GM12878 (cell line): ENCODE results near the gene SAYSD1. TPM values are rescaled to one million over a fixed set of nuclear protein-coding genes. Genes with fewer than 3 reads are reported as not detected.

Source experiments
- ATAC-seq: fragments of 200-7000 bp; cut with Tn5 transposase; 3 replicates; pipeline ENCODE4 v1.9.1; 2020; ENCODE audit warnings: mild to moderate bottlenecking, moderate library complexity
- BruUV-seq: library from RNA; stranded (reverse); fragments of 400-500 nt; replicated peaks from 2 replicates; lab custom pipeline; 2021; lab: Mats Ljungman, UMichigan
- CTCF ChIA-PET: fragments of 300-600 bp; sonication (Branson Sonifier 250); formaldehyde crosslinking; extraction: SDS; loops from one replicate; lab custom pipeline; 2021; ENCODE audit warnings: inconsistent platforms; lab: Yijun Ruan, JAX
- POLR2A ChIA-PET: fragments of 350-600 bp; formaldehyde crosslinking; extraction: SDS; loops from one replicate; lab custom pipeline; 2021; ENCODE audit warnings: inconsistent platforms; lab: Charles Lee
- RAD21 ChIA-PET: fragments of 300-600 bp; sonication (Branson Sonifier 250); formaldehyde crosslinking; loops from one replicate; lab custom pipeline; 2023; ENCODE audit warnings: antibody characterized with exemption; ENCODE audit not compliant: unreplicated experiment; lab: Charles Lee
- SMC1A ChIA-PET: fragments of 300-600 bp; sonication (Branson Sonifier 250); formaldehyde crosslinking; loops from one replicate; lab custom pipeline; 2023; ENCODE audit not compliant: unreplicated experiment, uncharacterized antibody; lab: Charles Lee
- DNase-seq: peaks from one replicate; pipeline ENCODE4 v3.0.0-alpha.2; 2011; ENCODE audit warnings: low read depth, low spot score
- FAIRE-seq: peaks from 3 replicates; lab custom pipeline; 2011; peaks lifted over from hg19 to GRCh38; lab: Jason Lieb, UNC
- H2AFZ ChIP-seq: 2 replicates; pipeline ENCODE4 v1.6.0; 2011; ENCODE audit warnings: low read depth, low read length, control low read depth; ENCODE audit not compliant: control insufficient read depth
- H3K27ac ChIP-seq: 2 replicates; pipeline ENCODE4 v1.5.1; 2011; ENCODE audit warnings: control low read depth; ENCODE audit not compliant: control insufficient read depth, insufficient read depth
- H3K27me3 ChIP-seq, 2 experiments: replicated peaks in 1 of 2; 2 replicates each; pipeline versions ENCODE4 v1.6.0 to v1.6.1; 2011; ENCODE audit warnings: low read length in 1 of 2; ENCODE audit not compliant: control insufficient read depth in 2 of 2, insufficient read depth in 2 of 2
- H3K36me3 ChIP-seq, 2 experiments: 2 replicates each; pipeline ENCODE4 v1.5.1; 2011; ENCODE audit warnings: low read length in 1 of 2; ENCODE audit not compliant: control insufficient read depth in 2 of 2, insufficient read depth in 2 of 2
- H3K4me1 ChIP-seq: 2 replicates; pipeline ENCODE4 v1.6.1; 2011; ENCODE audit warnings: mild to moderate bottlenecking, low read length, moderate library complexity, mixed read lengths; ENCODE audit not compliant: control insufficient read depth, insufficient read depth
- H3K4me2 ChIP-seq: 2 replicates; pipeline ENCODE4 v1.6.0; 2011; ENCODE audit warnings: control low read depth; ENCODE audit not compliant: control insufficient read depth, insufficient read depth
- H3K4me3 ChIP-seq: fragments of 200-600 bp; sonication (generic); 2 replicates; pipeline ENCODE4 v1.5.1; 2016
- H3K79me2 ChIP-seq: 2 replicates; pipeline ENCODE4 v1.6.0; 2011; ENCODE audit warnings: low read length; ENCODE audit not compliant: control insufficient read depth, insufficient read depth
- H3K9ac ChIP-seq: 2 replicates; pipeline ENCODE4 v1.8.0; 2011; ENCODE audit warnings: low read length, control low read depth, mixed read lengths; ENCODE audit not compliant: control insufficient read depth, insufficient read depth
- H3K9me3 ChIP-seq: replicated peaks from 3 replicates; pipeline ENCODE4 v1.5.1; 2011; ENCODE audit warnings: mild to moderate bottlenecking, low read length; ENCODE audit not compliant: control insufficient read depth, insufficient read depth
- H4K20me1 ChIP-seq: 2 replicates; pipeline ENCODE4 v1.6.0; 2011; ENCODE audit not compliant: control insufficient read depth, insufficient read depth
- ASH2L ChIP-seq: fragments of 300-600, 200-600 bp; sonication (generic); IDR thresholded peaks from 2 replicates; pipeline ENCODE4 v1.6.1; 2017; ENCODE audit warnings: low read depth, mild to moderate bottlenecking, borderline replicate concordance
- BMI1 ChIP-seq: fragments of 450-650 bp; IDR thresholded peaks from 2 replicates; pipeline ENCODE4 v1.6.1; 2016; ENCODE audit warnings: mild to moderate bottlenecking, moderate library complexity, borderline replicate concordance
- GABPA ChIP-seq: IDR thresholded peaks from 2 replicates; pipeline ENCODE4 v1.6.1; 2014; ENCODE audit warnings: antibody characterized with exemption, low read depth, mild to moderate bottlenecking, inconsistent platforms
- IRF5 ChIP-seq: fragments of 450-650 bp; IDR thresholded peaks from 2 replicates; pipeline ENCODE4 v1.6.1; 2017; ENCODE audit warnings: borderline replicate concordance
- RAD51 ChIP-seq: fragments of 450-650 bp; IDR thresholded peaks from 2 replicates; pipeline ENCODE4 v1.6.1; 2016; ENCODE audit warnings: moderate library complexity, mild to moderate bottlenecking, inconsistent platforms
- RB1 ChIP-seq: fragments of 450-650 bp; formaldehyde crosslinking; IDR thresholded peaks from 2 replicates; pipeline ENCODE4 v1.6.1; 2017; ENCODE audit warnings: mild to moderate bottlenecking, borderline replicate concordance
- RELA ChIP-seq: fragments of 450-650 bp; IDR thresholded peaks from 2 replicates; pipeline ENCODE4 v1.8.0; 2014; ENCODE audit warnings: borderline replicate concordance; ENCODE audit not compliant: partially characterized antibody
- SUZ12 ChIP-seq: fragments of 200-600 bp; sonication (generic); IDR thresholded peaks from one replicate; pipeline ENCODE4 v1.6.1; 2018; ENCODE audit warnings: antibody characterized with exemption, mild to moderate bottlenecking; ENCODE audit not compliant: unreplicated experiment
- WGBS: methylation state at CpG from one replicate; pipeline ENCODE4 v1.1.6; 2016; ENCODE audit warnings: low lambda C conversion rate; ENCODE audit not compliant: insufficient replicate concordance, insufficient coverage; ENCODE audit errors: missing lambda C conversion rate; 5-methylcytosine and 5-hydroxymethylcytosine counted together
- in situ Hi-C: fragments of 300-500 bp; cut with MboI; formaldehyde crosslinking; loops from 9 replicates; pipeline ENCODE4 v1.14.3; 2018; ENCODE audit warnings: mixed read lengths
- intact Hi-C: fragments of 100-400 bp; cut with micrococcal nuclease; formaldehyde crosslinking; loops from one replicate; pipeline ENCODE4 v1.14.2; 2022; ENCODE audit not compliant: unreplicated experiment
- polyA plus RNA-seq, 11 experiments: library from polyadenylated mRNA; depleted of rRNA in 4 of 11; unstranded in 6 of 11; stranded (reverse) in 5 of 11; fragments of >200 nt; fragmentation: Nextera tagmentation in 4 of 11; fragmentation: Illumina TruSeq in 1 of 11; extraction: Ambion mirVana in 4 of 11; extraction: Trizol in 1 of 11; gene quantifications; 1 replicate in 1 of 11; 2 replicates in 10 of 11; pipeline versions ENCODE4 v1.2.1 to v1.2.3, GENCODE V29; 2011 to 2016; ENCODE audit warnings: inconsistent platforms in 2 of 11, missing spikeins in 2 of 11, low read depth in 1 of 11
- total RNA-seq, 4 experiments: library from RNA; depleted of rRNA in 3 of 4; stranded (reverse); fragments of >200 nt in 3 of 4; fragmentation: Illumina TruSeq in 1 of 4; extraction: Trizol in 1 of 4; gene quantifications; 2 replicates each; pipeline versions ENCODE4 v1.2.1 to v1.2.3, GENCODE V29; 2013 to 2021

Gene SAYSD1
- total and polyA plus RNA-seq, 10 of the 15 experiments (the other 5 are each of a cell fraction or from before 2014, with no cell fraction given) = 1.5 to 7.3 (median 6.4) TPM

GRCh38 chr6:39154705-39155104, 39.7 kb upstream of the SAYSD1 start:
- H3K79me2 ChIP-seq = no peaks in the 10 kb centered on the region
- intact Hi-C loops = loop anchor here (10.0 kb wide), 1 partner anchor 160 kb away; no protein-coding TSS in a partner anchor
- no peaks in the 10 kb centered on the region for H3K36me3 ChIP-seq
- no TSS peak for BruUV-seq
- no peaks in the 10 kb centered on the region for H3K4me1 ChIP-seq
- ATAC-seq (no peak), DNase-seq (no peak)
- no peak overlapping the region for H3K4me2 ChIP-seq
- ChIA-PET SMC1A (no interaction called here), RAD21 (no interaction called here)
- no peaks in the 10 kb centered on the region for H3K9me3 ChIP-seq
- WGBS = 16% methylated on average over 4 of the region's 4 CpGs
- no peak overlapping the region for H3K27ac ChIP-seq
- no peak overlapping the region for H3K9ac ChIP-seq
- in situ Hi-C loops = no loop called here
- no peak for TF ChIP-seq SUZ12
- no peak for TF ChIP-seq ASH2L
- no peak for TF ChIP-seq IRF5
- TF ChIP-seq RB1 = no peak
- TF ChIP-seq RAD51 = no peak
- TF ChIP-seq RELA = no peak
- no peak for TF ChIP-seq BMI1
- TF ChIP-seq GABPA = no peak
- TF ChIP-seq, all 136 proteins: peak for 0
- Histone ChIP-seq H3K27me3 (peaks cover 0 to 2% of the 10 kb centered on the region in 2 experiments; a peak in 2 of 4 replicates), H4K20me1 (no peaks in the 10 kb centered on the region), H3K4me3 (no peak overlapping the region), H2AFZ (no peak overlapping the region)
- CTCF ChIA-PET = interaction anchor here (2.2 kb wide), 1 partner anchor 148 kb away, joined by 7 read pairs; no protein-coding TSS in a partner anchor
- POLR2A ChIA-PET = no interaction called here
- FAIRE-seq = no peak
